ENCODE data around the gene TBC1D8. TPM values are rescaled to one million over a fixed set of nuclear protein-coding genes. Genes with fewer than 3 reads are reported as not detected.

TBC1D8 gene
- total RNA-seq, 1 experiment from 2014 or later: 139 TPM

DNA sequence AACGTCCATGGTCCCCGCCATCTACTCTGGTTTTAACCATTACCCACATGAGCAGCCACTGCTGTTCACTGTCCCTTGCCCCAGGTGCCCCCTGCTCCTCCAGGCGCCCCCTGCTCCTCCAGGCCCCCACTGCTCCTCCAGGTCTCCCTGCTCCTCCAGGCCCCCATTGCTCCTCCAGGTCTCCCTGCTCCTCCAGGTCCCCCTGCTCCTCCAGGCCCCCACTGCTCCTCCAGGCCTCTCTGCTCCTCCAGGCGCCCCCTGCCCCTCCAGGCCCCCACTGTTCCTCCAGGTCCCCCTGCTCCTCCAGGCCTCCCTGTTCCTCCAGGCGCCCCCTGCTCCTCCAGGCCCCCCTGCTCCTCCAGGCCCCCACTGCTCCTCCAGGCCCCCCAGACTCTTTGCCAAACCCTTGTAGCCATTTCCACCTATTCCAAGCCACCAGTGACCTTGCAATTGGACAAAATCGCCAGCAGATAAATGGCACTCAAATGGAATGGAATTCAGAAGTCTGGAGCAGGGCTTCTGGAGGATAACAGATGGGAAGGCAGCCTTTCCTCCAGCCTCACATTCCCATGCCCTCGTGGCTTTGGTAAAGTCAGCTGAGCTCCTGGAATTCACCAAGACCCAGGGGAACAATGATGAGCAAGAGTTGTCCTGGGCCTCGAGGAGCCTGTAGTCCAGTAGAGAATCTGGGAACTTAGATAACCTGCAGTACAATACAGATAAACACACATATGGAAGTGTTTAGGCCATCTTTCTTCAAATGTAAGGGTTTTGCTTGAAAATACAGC, 162.4 kb downstream of the TBC1D8 start:
- CTCF ChIA-PET: interaction anchor here (0.5 kb wide), 1 partner anchor 385 kb away, joined by 8 read pairs; no protein-coding TSS in a partner anchor
- intact Hi-C loops (cut with micrococcal nuclease; ENCODE audit: unreplicated experiment): loop anchor here (5.0 kb wide), 1 partner anchor 257 kb away; no protein-coding TSS in a partner anchor
- no TSS peak for BruUV-seq (replicated peaks)

DNA sequence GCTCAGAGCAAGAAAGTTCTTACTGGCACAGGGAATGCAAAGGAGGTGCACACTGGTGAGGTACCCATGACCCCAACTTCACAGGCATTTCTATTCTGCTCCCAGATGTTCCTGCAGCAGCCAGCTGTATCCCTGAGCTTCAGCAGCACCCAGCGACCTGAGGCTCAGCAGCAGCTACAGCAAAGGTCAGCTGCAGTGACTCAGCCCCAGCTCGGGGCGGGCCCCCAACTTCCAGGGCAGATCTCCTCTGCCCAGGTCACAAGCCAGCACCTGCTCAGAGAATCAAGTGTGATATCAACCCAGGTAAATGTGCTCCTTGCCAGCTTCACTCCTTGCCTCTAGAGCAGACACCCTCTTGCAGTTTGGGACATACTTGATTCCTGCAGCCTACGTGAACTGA, 163.2 kb downstream of the TBC1D8 start:
- Histone ChIP-seq H3K9me3 (ENCODE audit: control insufficient read depth, insufficient read depth, low read depth, low read length) (no peaks in the 10 kb centered on the region), H3K36me3 (ENCODE audit: control insufficient read depth, insufficient read depth, low read length) (0 out of 2 replicates have a peak, but pooled peaks cover 4% of the 10 kb centered on the region), H3K4me1 (ENCODE audit: control insufficient read depth, insufficient read depth, low read length) (peaks cover 11% of the 10 kb centered on the region), H3K27ac (ENCODE audit: low read length) (no peak overlapping the region), H3K4me3 (ENCODE audit: low read depth in 2 of 2, low read length in 2 of 2) (no peak overlapping the region), H3K27me3 (ENCODE audit: control insufficient read depth, insufficient read depth, low read length) (no peaks in the 10 kb centered on the region)
- in situ Hi-C loops (cut with HindIII; ENCODE audit: low pct_unique_long_range_greater_than_20kb, low sequenced_read_pairs) (no loop called here), intact Hi-C loops (cut with micrococcal nuclease; ENCODE audit: unreplicated experiment) (loop anchor here (5.0 kb wide), 1 partner anchor 256 kb away; no protein-coding TSS in a partner anchor)
- TF ChIP-seq, protein P1, sequence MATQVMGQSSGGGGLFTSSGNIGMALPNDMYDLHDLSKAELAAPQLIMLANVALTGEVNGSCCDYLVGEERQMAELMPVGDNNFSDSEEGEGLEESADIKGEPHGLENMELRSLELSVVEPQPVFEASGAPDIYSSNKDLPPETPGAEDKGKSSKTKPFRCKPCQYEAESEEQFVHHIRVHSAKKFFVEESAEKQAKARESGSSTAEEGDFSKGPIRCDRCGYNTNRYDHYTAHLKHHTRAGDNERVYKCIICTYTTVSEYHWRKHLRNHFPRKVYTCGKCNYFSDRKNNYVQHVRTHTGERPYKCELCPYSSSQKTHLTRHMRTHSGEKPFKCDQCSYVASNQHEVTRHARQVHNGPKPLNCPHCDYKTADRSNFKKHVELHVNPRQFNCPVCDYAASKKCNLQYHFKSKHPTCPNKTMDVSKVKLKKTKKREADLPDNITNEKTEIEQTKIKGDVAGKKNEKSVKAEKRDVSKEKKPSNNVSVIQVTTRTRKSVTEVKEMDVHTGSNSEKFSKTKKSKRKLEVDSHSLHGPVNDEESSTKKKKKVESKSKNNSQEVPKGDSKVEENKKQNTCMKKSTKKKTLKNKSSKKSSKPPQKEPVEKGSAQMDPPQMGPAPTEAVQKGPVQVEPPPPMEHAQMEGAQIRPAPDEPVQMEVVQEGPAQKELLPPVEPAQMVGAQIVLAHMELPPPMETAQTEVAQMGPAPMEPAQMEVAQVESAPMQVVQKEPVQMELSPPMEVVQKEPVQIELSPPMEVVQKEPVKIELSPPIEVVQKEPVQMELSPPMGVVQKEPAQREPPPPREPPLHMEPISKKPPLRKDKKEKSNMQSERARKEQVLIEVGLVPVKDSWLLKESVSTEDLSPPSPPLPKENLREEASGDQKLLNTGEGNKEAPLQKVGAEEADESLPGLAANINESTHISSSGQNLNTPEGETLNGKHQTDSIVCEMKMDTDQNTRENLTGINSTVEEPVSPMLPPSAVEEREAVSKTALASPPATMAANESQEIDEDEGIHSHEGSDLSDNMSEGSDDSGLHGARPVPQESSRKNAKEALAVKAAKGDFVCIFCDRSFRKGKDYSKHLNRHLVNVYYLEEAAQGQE (IDR thresholded peaks at IDR 0.05; ENCODE audit: insufficient read depth in 1 of 2, low read depth in 2 of 2, low read length in 1 of 2): no peak
- TF ChIP-seq TCF7L2 (IDR thresholded peaks at IDR 0.05; ENCODE audit: low read depth, low read length) (no peak), POLR2AphosphoS5 (IDR thresholded peaks at IDR 0.05; ENCODE audit: low read depth, low read length) (no peak)
- POLR2A ChIA-PET: interaction anchor here (0.6 kb wide), 1 partner anchor 392 kb away, joined by 6 read pairs; no protein-coding TSS in a partner anchor
- DNase-seq (ENCODE audit: low read depth, low spot score) (no peak), ATAC-seq (no peak)
- no TSS peak for BruUV-seq (replicated peaks)
- CTCF ChIA-PET: interaction anchor here (0.5 kb wide), 1 partner anchor 385 kb away, joined by 8 read pairs; no protein-coding TSS in a partner anchor

More for the DNA sequence above, 162.4 kb downstream of the TBC1D8 start:
- no peaks in the 10 kb centered on the region for H3K9me3 ChIP-seq (ENCODE audit: control insufficient read depth, insufficient read depth, low read depth, low read length)
- no peak overlapping the region for H3K27ac ChIP-seq (ENCODE audit: low read length)
- peaks cover 6% of the 10 kb centered on the region for H3K4me1 ChIP-seq (ENCODE audit: control insufficient read depth, insufficient read depth, low read length)
- no peaks in the 10 kb centered on the region for H3K27me3 ChIP-seq (ENCODE audit: control insufficient read depth, insufficient read depth, low read length)
- 0 out of 2 replicates have a peak, but pooled peaks cover 4% of the 10 kb centered on the region for H3K36me3 ChIP-seq (ENCODE audit: control insufficient read depth, insufficient read depth, low read length)
- DNase-seq (ENCODE audit: low read depth, low spot score): no peak
- H3K4me3 ChIP-seq (ENCODE audit: low read depth in 2 of 2, low read length in 2 of 2): no peak overlapping the region
- TF ChIP-seq TCF7L2 (IDR thresholded peaks at IDR 0.05; ENCODE audit: low read depth, low read length): no peak
- TF ChIP-seq, protein P1 (IDR thresholded peaks at IDR 0.05; ENCODE audit: insufficient read depth in 1 of 2, low read depth in 2 of 2, low read length in 1 of 2): no peak
- no peak for TF ChIP-seq SIN3A (IDR thresholded peaks at IDR 0.05; ENCODE audit: borderline replicate concordance, insufficient read depth, low read depth, low read length)
- TF ChIP-seq, protein P2, sequence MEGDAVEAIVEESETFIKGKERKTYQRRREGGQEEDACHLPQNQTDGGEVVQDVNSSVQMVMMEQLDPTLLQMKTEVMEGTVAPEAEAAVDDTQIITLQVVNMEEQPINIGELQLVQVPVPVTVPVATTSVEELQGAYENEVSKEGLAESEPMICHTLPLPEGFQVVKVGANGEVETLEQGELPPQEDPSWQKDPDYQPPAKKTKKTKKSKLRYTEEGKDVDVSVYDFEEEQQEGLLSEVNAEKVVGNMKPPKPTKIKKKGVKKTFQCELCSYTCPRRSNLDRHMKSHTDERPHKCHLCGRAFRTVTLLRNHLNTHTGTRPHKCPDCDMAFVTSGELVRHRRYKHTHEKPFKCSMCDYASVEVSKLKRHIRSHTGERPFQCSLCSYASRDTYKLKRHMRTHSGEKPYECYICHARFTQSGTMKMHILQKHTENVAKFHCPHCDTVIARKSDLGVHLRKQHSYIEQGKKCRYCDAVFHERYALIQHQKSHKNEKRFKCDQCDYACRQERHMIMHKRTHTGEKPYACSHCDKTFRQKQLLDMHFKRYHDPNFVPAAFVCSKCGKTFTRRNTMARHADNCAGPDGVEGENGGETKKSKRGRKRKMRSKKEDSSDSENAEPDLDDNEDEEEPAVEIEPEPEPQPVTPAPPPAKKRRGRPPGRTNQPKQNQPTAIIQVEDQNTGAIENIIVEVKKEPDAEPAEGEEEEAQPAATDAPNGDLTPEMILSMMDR (IDR thresholded peaks at IDR 0.05): no peak
- no peak for TF ChIP-seq POLR2AphosphoS5 (IDR thresholded peaks at IDR 0.05; ENCODE audit: low read depth, low read length)
- in situ Hi-C loops (cut with HindIII; ENCODE audit: low pct_unique_long_range_greater_than_20kb, low sequenced_read_pairs): no loop called here
- no peak for ATAC-seq
- POLR2A ChIA-PET: interaction anchor here (0.7 kb wide), 1 partner anchor 647 kb away, joined by 3 read pairs; no protein-coding TSS in a partner anchor

All from Panc1 (cell line).